HCT116 (cell line): ENCODE results near the gene POMGNT2. TPM values are rescaled to one million over a fixed set of nuclear protein-coding genes. Genes with fewer than 3 reads are reported as not detected.

Experiments used
- ATAC-seq: fragments of 200-7000 bp; cut with Tn5 transposase; 2 replicates; pipeline ENCODE4 v1.9.1; 2020; ENCODE audit warnings: mild to moderate bottlenecking, moderate library complexity
- BruUV-seq: library from RNA; stranded (reverse); fragments of 400-500 nt; replicated peaks from 2 replicates; lab custom pipeline; 2021; lab: Mats Ljungman, UMichigan
- CTCF ChIA-PET: fragments of 300-600 bp; sonication (Branson Sonifier 250); formaldehyde crosslinking; loops from one replicate; lab custom pipeline; 2021; ENCODE audit warnings: antibody characterized with exemption; lab: Charles Lee
- POLR2A ChIA-PET: fragments of 300-600, 350-600 bp; sonication (Branson Sonifier 250); formaldehyde crosslinking; loops from one replicate; lab custom pipeline; 2021; ENCODE audit warnings: antibody characterized with exemption; lab: Charles Lee
- RAD21 ChIA-PET, 2 experiments: fragments of 300-600 bp; sonication (Branson Sonifier 250); formaldehyde crosslinking; loops; one replicate each; lab custom pipeline; 2023; ENCODE audit warnings: low total read pairs in 2 of 2; ENCODE audit not compliant: uncharacterized antibody in 2 of 2, unreplicated experiment in 2 of 2, low non-redundant PET in 1 of 2; lab: Charles Lee
- DNase-seq: peaks from one replicate; pipeline ENCODE4 v3.0.0-alpha.2; 2010; ENCODE audit warnings: low read depth, low spot score
- H2AFZ ChIP-seq: fragments of 200-600 bp; shearing (Covaris generic), sonication (generic); 2 replicates; pipeline ENCODE4 v1.6.1; 2017; ENCODE audit warnings: low read depth, mixed run types, mixed read lengths, antibody characterized with exemption, low read length; ENCODE audit not compliant: poor library complexity, severe bottlenecking
- H3K27ac ChIP-seq: 2 replicates; pipeline ENCODE4 v1.5.1; 2012; ENCODE audit warnings: low read depth, low read length
- H3K27me3 ChIP-seq: fragments of 200-600 bp; sonication (generic); 2 replicates; pipeline ENCODE4 v1.6.1; 2016; ENCODE audit warnings: mixed run types, low read length, mixed read lengths; ENCODE audit not compliant: insufficient read depth
- H3K36me3 ChIP-seq, 2 experiments: fragments of 200-500 bp in 1 of 2; fragments of 200-600 bp in 1 of 2; sonication (Bioruptor generic) in 1 of 2; sonication (generic) in 1 of 2; 2 replicates each; pipeline versions ENCODE4 v1.5.1 to v1.6.1; 2014 to 2016; ENCODE audit warnings: low read length in 2 of 2, inconsistent platforms in 1 of 2, mixed read lengths in 1 of 2, mixed run types in 1 of 2; ENCODE audit not compliant: insufficient read depth in 2 of 2, control insufficient read depth in 1 of 2
- H3K4me1 ChIP-seq, 2 experiments: fragments of 200-600 bp in 1 of 2; sonication (generic) in 1 of 2; 2 replicates each; pipeline versions ENCODE4 v1.5.1 to v1.6.1; 2012 to 2017; ENCODE audit warnings: low read length in 2 of 2, inconsistent platforms in 1 of 2, mild to moderate bottlenecking in 1 of 2, mixed read lengths in 1 of 2, mixed run types in 1 of 2, moderate library complexity in 1 of 2; ENCODE audit not compliant: insufficient read depth in 2 of 2, control insufficient read depth in 1 of 2
- H3K4me2 ChIP-seq: fragments of 200-600 bp; sonication (generic); 2 replicates; pipeline ENCODE4 v1.6.1; 2017; ENCODE audit warnings: mixed run types, low read length, mixed read lengths
- H3K4me3 ChIP-seq, 2 experiments: fragments of 200-600 bp in 1 of 2; sonication (generic) in 1 of 2; replicated peaks in 1 of 2; 2 replicates each; pipeline ENCODE4 v1.5.1; 2011 to 2016; ENCODE audit warnings: low read length in 2 of 2, control low read depth in 1 of 2, low read depth in 1 of 2, mild to moderate bottlenecking in 1 of 2, mixed read lengths in 1 of 2, mixed run types in 1 of 2
- H3K79me2 ChIP-seq: fragments of 200-600 bp; sonication (generic); 2 replicates; pipeline ENCODE4 v1.6.1; 2017; ENCODE audit warnings: mild to moderate bottlenecking, mixed run types, low read length, moderate library complexity, mixed read lengths; ENCODE audit not compliant: insufficient read depth
- H3K9ac ChIP-seq: fragments of 200-600 bp; sonication (generic); 2 replicates; pipeline ENCODE4 v1.6.1; 2016; ENCODE audit warnings: low read length, mixed read lengths
- H3K9me2 ChIP-seq: fragments of 200-600 bp; sonication (generic), shearing (Covaris generic); 2 replicates; pipeline ENCODE4 v1.6.1; 2017; ENCODE audit warnings: mixed run types, mild to moderate bottlenecking, moderate library complexity; ENCODE audit not compliant: insufficient read depth
- H3K9me3 ChIP-seq, 2 experiments: fragments of 200-500 bp in 1 of 2; fragments of 200-600 bp in 1 of 2; sonication (Bioruptor generic) in 1 of 2; sonication (generic) in 1 of 2; 2 replicates each; pipeline ENCODE4 v1.6.1; 2014 to 2017; ENCODE audit warnings: low read length in 2 of 2, mixed read lengths in 2 of 2, inconsistent platforms in 1 of 2, low read depth in 1 of 2, mild to moderate bottlenecking in 1 of 2, mixed run types in 1 of 2, moderate library complexity in 1 of 2; ENCODE audit not compliant: control insufficient read depth in 1 of 2, insufficient read depth in 1 of 2
- H4K20me1 ChIP-seq: fragments of 200-600 bp; sonication (generic), shearing (Covaris generic); 2 replicates; pipeline ENCODE4 v1.6.1; 2017; ENCODE audit warnings: mixed run types, mild to moderate bottlenecking, moderate library complexity; ENCODE audit not compliant: insufficient read depth
- ATF3 ChIP-seq: IDR thresholded peaks from 2 replicates; pipeline ENCODE4 v1.6.1; 2012
- CTCF ChIP-seq, 3 experiments: fragments of 200-600 bp in 1 of 3; sonication (generic) in 1 of 3; IDR thresholded peaks in 2 of 3; conservative IDR thresholded peaks in 1 of 3; 2 replicates each; pipeline ENCODE4 v1.5.1; 2012 to 2017; ENCODE audit warnings: low read depth in 2 of 3, low read length in 2 of 3, antibody characterized with exemption in 1 of 3, borderline replicate concordance in 1 of 3, control low read depth in 1 of 3, mild to moderate bottlenecking in 1 of 3, mixed read lengths in 1 of 3, mixed run types in 1 of 3, moderate library complexity in 1 of 3; ENCODE audit not compliant: insufficient read depth in 1 of 3
- EGR1 ChIP-seq: IDR thresholded peaks from 2 replicates; pipeline ENCODE4 v1.6.1; 2012; ENCODE audit warnings: low read depth
- EZH2 ChIP-seq: fragments of 200-600 bp; sonication (generic); IDR thresholded peaks from 2 replicates; pipeline ENCODE4 v1.6.1; 2017; ENCODE audit warnings: antibody characterized with exemption, mixed run types
- EZH2phosphoT487 ChIP-seq: fragments of 200-600 bp; IDR thresholded peaks from 2 replicates; pipeline ENCODE4 v1.6.1; 2018; ENCODE audit warnings: antibody characterized with exemption, borderline replicate concordance
- MAX ChIP-seq: IDR thresholded peaks from 2 replicates; pipeline ENCODE4 v1.6.1; 2012
- POLR2AphosphoS5 ChIP-seq: IDR thresholded peaks from 2 replicates; pipeline ENCODE4 v1.6.1; 2011; ENCODE audit warnings: mild to moderate bottlenecking, low read depth, low read length, moderate library complexity
- RAD21 ChIP-seq: IDR thresholded peaks from 2 replicates; pipeline ENCODE4 v1.6.1; 2012; ENCODE audit warnings: low read depth, mild to moderate bottlenecking
- REST ChIP-seq: IDR thresholded peaks from 2 replicates; pipeline ENCODE4 v1.6.1; 2012; ENCODE audit warnings: low read depth
- SRF ChIP-seq: IDR thresholded peaks from 2 replicates; pipeline ENCODE4 v1.6.1; 2012; ENCODE audit warnings: low read depth
- ZBTB33 ChIP-seq: IDR thresholded peaks from 2 replicates; pipeline ENCODE4 v1.6.1; 2011; ENCODE audit warnings: mild to moderate bottlenecking, low read length, moderate library complexity; ENCODE audit not compliant: insufficient replicate concordance; ENCODE audit errors: extremely low read depth
- ZNF274 ChIP-seq: fragments of 200-500 bp; sonication (Bioruptor generic); IDR thresholded peaks from 2 replicates; pipeline ENCODE4 v1.6.1; 2014; ENCODE audit warnings: mild to moderate bottlenecking, low read depth, low read length, inconsistent platforms
- intact Hi-C: fragments of 100-400 bp; cut with micrococcal nuclease; formaldehyde crosslinking; loops from 2 replicates; pipeline ENCODE4 v1.10.0; 2022
- total RNA-seq: library from RNA; stranded (reverse); gene quantifications from one replicate; pipeline ENCODE4 v1.2.1, GENCODE V29; 2021; ENCODE audit not compliant: unreplicated experiment

Gene POMGNT2
- total RNA-seq, 1 experiment from 2014 or later = 21.6 TPM

- Histone ChIP-seq H4K20me1 (no peaks in the 10 kb centered on the region), H3K79me2 (peaks cover 58% of the 10 kb centered on the region), H3K9me3 (no peaks in the 10 kb centered on the region), H3K27ac (no peak overlapping the region), H3K4me2 (no peak overlapping the region), H2AFZ (no peak overlapping the region), H3K9me2 (no peaks in the 10 kb centered on the region), H3K27me3 (no peaks in the 10 kb centered on the region), H3K36me3 (no peaks in the 10 kb centered on the region), H3K4me1 (no peaks in the 10 kb centered on the region), H3K9ac (no peak overlapping the region), H3K4me3 (no peak overlapping the region)
- DNase-seq (no peak), ATAC-seq (no peak)
- TF ChIP-seq EGR1 = no peak
- TF ChIP-seq RAD21 = no peak
- BruUV-seq = no TSS peak
- CTCF ChIA-PET = no interaction called here
- POLR2A ChIA-PET = no interaction called here
- RAD21 ChIA-PET = no interaction called here
- intact Hi-C loops = no loop called here
These were observed 12.9 kb downstream of the POMGNT2 start for GRCh38 chr3:43093006-43093405.

GRCh38 chr3:43091481-43091880 is 14.4 kb downstream of the POMGNT2 start:
- ChIA-PET POLR2A (no interaction called here), RAD21 (no interaction called here), CTCF (interaction anchor here (1.0 to 1.4 kb wide), 2 partner anchors 20 to 130 kb away, joined by 3 to 5 read pairs; no protein-coding TSS in a partner anchor)
- no peak overlapping the region for H3K27ac ChIP-seq
- no peaks in the 10 kb centered on the region for H3K9me3 ChIP-seq
- no peak for ATAC-seq
- no peak overlapping the region for H3K4me3 ChIP-seq
- H3K9ac ChIP-seq = no peak overlapping the region
- H3K79me2 ChIP-seq = peaks cover 49% of the 10 kb centered on the region
- no peaks in the 10 kb centered on the region for H3K36me3 ChIP-seq
- H3K27me3 ChIP-seq = no peaks in the 10 kb centered on the region
- DNase-seq = no peak
- no peaks in the 10 kb centered on the region for H3K9me2 ChIP-seq
- intact Hi-C loops = no loop called here
- BruUV-seq = no TSS peak
- H3K4me2 ChIP-seq = no peak overlapping the region
- H4K20me1 ChIP-seq = no peaks in the 10 kb centered on the region
- H3K4me1 ChIP-seq = no peaks in the 10 kb centered on the region
- H2AFZ ChIP-seq = no peak overlapping the region
- TF ChIP-seq ATF3 (no peak), MAX (no peak), CTCF (IDR thresholded peaks at IDR 0.05 in 2 of 3, conservative IDR thresholded peaks at IDR 0.05 in 1 of 3; ENCODE audit: borderline replicate concordance in 1 of 3, insufficient read depth in 1 of 3, low read depth in 2 of 3, low read length in 2 of 3) (no peak), POLR2AphosphoS5 (no peak), REST (no peak), EZH2 (no peak), ZNF274 (no peak), SRF (no peak), ZBTB33 (no peak), RAD21 (no peak), EZH2phosphoT487 (no peak)
